Measurements from ENCODE around the gene INSYN1. TPM values are rescaled to one million over a fixed set of nuclear protein-coding genes. Genes with fewer than 3 reads are reported as not detected.

Gene INSYN1
- total RNA-seq, 1 experiment from 2014 or later, result not detected

- TF ChIP-seq EZH2phosphoT487 (IDR thresholded peaks at IDR 0.05; ENCODE audit: borderline replicate concordance, low read length), result no peak
- TF ChIP-seq EZH2 (IDR thresholded peaks at IDR 0.05; ENCODE audit: low read length, unreplicated experiment), result no peak
- TF ChIP-seq CTCF (conservative IDR thresholded peaks at IDR 0.05; ENCODE audit: low read depth, low read length), result no peak
- ChIA-PET CTCF (no interaction called here), POLR2A (ENCODE audit: unreplicated experiment) (no interaction called here)
- Histone ChIP-seq H3K9me3 (ENCODE audit: low read length) (no peaks in the 10 kb centered on the region), H3K36me3 (ENCODE audit: low read depth, low read length) (no peaks in the 10 kb centered on the region), H4K20me1 (ENCODE audit: low read length) (no peaks in the 10 kb centered on the region), H3K4me1 (ENCODE audit: insufficient read depth, low read length) (no peaks in the 10 kb centered on the region), H3K9ac (ENCODE audit: low read length) (no peak overlapping the region), H3K27me3 (ENCODE audit: low read length) (no peaks in the 10 kb centered on the region), H2AFZ (ENCODE audit: low read length) (no peak overlapping the region), H3K9me2 (replicated peaks; ENCODE audit: low read length) (no peaks in the 10 kb centered on the region), H3F3A (ENCODE audit: low read length, unreplicated experiment) (no peaks in the 10 kb centered on the region), H3K4me2 (ENCODE audit: low read length) (no peak overlapping the region), H3K27ac (ENCODE audit: low read length) (no peak overlapping the region), H3K79me2 (ENCODE audit: low read length) (no peaks in the 10 kb centered on the region), H3K4me3 (ENCODE audit: low read length) (no peak overlapping the region)
- DNase-seq (no peak), ATAC-seq (no peak)
- no TSS peak for BruUV-seq (replicated peaks)
- intact Hi-C loops (cut with micrococcal nuclease), result no loop called here
These were observed 26.8 kb upstream of the INSYN1 start for GRCh38 chr15:73779974-73780373.

DNA sequence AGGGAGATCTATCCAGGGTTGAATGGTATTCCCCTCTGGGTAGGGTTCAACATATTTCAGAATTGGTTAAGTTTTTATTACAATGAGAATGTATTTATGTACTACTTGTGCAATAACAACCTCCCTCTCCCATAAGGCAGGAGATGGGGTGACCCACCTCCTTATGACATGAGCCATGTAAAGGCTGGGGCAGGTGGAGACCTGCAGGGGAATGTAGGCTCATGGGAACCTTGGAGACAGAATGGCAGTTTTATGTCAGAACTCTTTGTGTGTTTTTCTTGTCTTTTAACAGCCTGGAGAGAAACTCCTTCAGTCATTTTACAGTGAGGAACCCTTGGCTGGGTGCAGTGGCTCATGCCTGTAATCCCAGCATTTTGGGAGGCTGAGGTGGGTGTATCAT is 24.6 kb upstream of the INSYN1 start:
- intact Hi-C loops (cut with micrococcal nuclease), result no loop called here
- ChIA-PET CTCF (no interaction called here), POLR2A (ENCODE audit: unreplicated experiment) (no interaction called here)
- Histone ChIP-seq H3K4me2 (ENCODE audit: low read length) (no peak overlapping the region), H3K9me2 (replicated peaks; ENCODE audit: low read length) (no peaks in the 10 kb centered on the region), H3K79me2 (ENCODE audit: low read length) (no peaks in the 10 kb centered on the region), H3K27ac (ENCODE audit: low read length) (no peak overlapping the region), H3K36me3 (ENCODE audit: low read depth, low read length) (no peaks in the 10 kb centered on the region), H3K4me3 (ENCODE audit: low read length) (no peak overlapping the region), H3K9me3 (ENCODE audit: low read length) (no peaks in the 10 kb centered on the region), H3K27me3 (ENCODE audit: low read length) (no peaks in the 10 kb centered on the region), H3K9ac (ENCODE audit: low read length) (no peak overlapping the region), H4K20me1 (ENCODE audit: low read length) (no peaks in the 10 kb centered on the region), H2AFZ (ENCODE audit: low read length) (no peak overlapping the region), H3K4me1 (ENCODE audit: insufficient read depth, low read length) (no peaks in the 10 kb centered on the region), H3F3A (ENCODE audit: low read length, unreplicated experiment) (no peaks in the 10 kb centered on the region)
- BruUV-seq (replicated peaks), result no TSS peak
- TF ChIP-seq EZH2 (IDR thresholded peaks at IDR 0.05; ENCODE audit: low read length, unreplicated experiment), result no peak
- TF ChIP-seq CTCF (conservative IDR thresholded peaks at IDR 0.05; ENCODE audit: low read depth, low read length), result no peak
- TF ChIP-seq EZH2phosphoT487 (IDR thresholded peaks at IDR 0.05; ENCODE audit: borderline replicate concordance, low read length), result no peak
- ATAC-seq, result no peak
- no peak for DNase-seq

GRCh38 chr15:73773428-73773827 is 20.3 kb upstream of the INSYN1 start:
- Histone ChIP-seq H3K27ac (ENCODE audit: low read length) (no peak overlapping the region), H3K27me3 (ENCODE audit: low read length) (0 out of 2 replicates have a peak, but pooled peaks cover 6% of the 10 kb centered on the region), H3K9me3 (ENCODE audit: low read length) (no peaks in the 10 kb centered on the region), H3K36me3 (ENCODE audit: low read depth, low read length) (no peaks in the 10 kb centered on the region), H3F3A (ENCODE audit: low read length, unreplicated experiment) (no peaks in the 10 kb centered on the region), H3K4me2 (ENCODE audit: low read length) (no peak overlapping the region), H3K9me2 (replicated peaks; ENCODE audit: low read length) (no peaks in the 10 kb centered on the region), H3K4me1 (ENCODE audit: insufficient read depth, low read length) (no peaks in the 10 kb centered on the region), H2AFZ (ENCODE audit: low read length) (no peak overlapping the region), H4K20me1 (ENCODE audit: low read length) (no peaks in the 10 kb centered on the region), H3K79me2 (ENCODE audit: low read length) (no peaks in the 10 kb centered on the region), H3K4me3 (ENCODE audit: low read length) (no peak overlapping the region), H3K9ac (ENCODE audit: low read length) (no peak overlapping the region)
- TF ChIP-seq EZH2 (IDR thresholded peaks at IDR 0.05; ENCODE audit: low read length, unreplicated experiment), result no peak
- TF ChIP-seq EZH2phosphoT487 (IDR thresholded peaks at IDR 0.05; ENCODE audit: borderline replicate concordance, low read length), result no peak
- no peak for TF ChIP-seq CTCF (conservative IDR thresholded peaks at IDR 0.05; ENCODE audit: low read depth, low read length)
- ChIA-PET CTCF (no interaction called here), POLR2A (ENCODE audit: unreplicated experiment) (no interaction called here)
- DNase-seq (no peak), ATAC-seq (no peak)
- no TSS peak for BruUV-seq (replicated peaks)
- intact Hi-C loops (cut with micrococcal nuclease), result no loop called here
